Activated naive CD8-positive, alpha-beta T cell treated with anti-CD3 and anti-CD28 coated beads, Interleukin-2, amount 50 U/mL, for 24 hours (primary cell): ENCODE measurements around the gene CABP4.

ENCODE experiments used
- ATAC-seq: fragments of 150-1000 bp; cut with Tn5 transposase; one replicate; pipeline ENCODE4 v1.10.0; 2021
- DNase-seq: peaks from one replicate; pipeline ENCODE4 v3.0.0; 2021
- H3K27ac Mint-ChIP-seq: one replicate; pipeline ENCODE4 v1.8.0; 2021; ENCODE audit warnings: mild to moderate bottlenecking, mixed read lengths
- H3K27me3 Mint-ChIP-seq: one replicate; pipeline ENCODE4 v1.8.0; 2021; ENCODE audit warnings: mixed read lengths
- H3K36me3 Mint-ChIP-seq: one replicate; pipeline ENCODE4 v1.8.0; 2021; ENCODE audit warnings: low read depth, mixed read lengths
- H3K4me1 Mint-ChIP-seq: one replicate; pipeline ENCODE4 v1.8.0; 2021; ENCODE audit warnings: mixed read lengths
- H3K4me3 Mint-ChIP-seq: one replicate; pipeline ENCODE4 v1.8.0; 2021; ENCODE audit warnings: mild to moderate bottlenecking, moderate library complexity, mixed read lengths
- H3K9me3 Mint-ChIP-seq: one replicate; pipeline ENCODE4 v1.8.0; 2021; ENCODE audit warnings: mixed read lengths

CABP4 gene

GRCh38 chr11:67497656-67498291 is 42.6 kb downstream of the CABP4 start:
- Mint-ChIP-seq H3K36me3 (peaks cover 21% of the 10 kb centered on the region), H3K4me3 (no peak overlapping the region), H3K9me3 (no peaks in the 10 kb centered on the region), H3K27ac (no peak overlapping the region), H3K27me3 (no peaks in the 10 kb centered on the region), H3K4me1 (peaks cover 10% of the 10 kb centered on the region)
- ATAC-seq, result no peak
- DNase-seq, result no peak

- H3K27ac Mint-ChIP-seq, result no peak overlapping the region
- H3K9me3 Mint-ChIP-seq, result no peaks in the 10 kb centered on the region
- no peak overlapping the region for H3K4me3 Mint-ChIP-seq
- peaks cover 23% of the 10 kb centered on the region for H3K36me3 Mint-ChIP-seq
- peaks cover 16% of the 10 kb centered on the region for H3K4me1 Mint-ChIP-seq
- DNase-seq, result no peak
- ATAC-seq, result no peak
- H3K27me3 Mint-ChIP-seq, result no peaks in the 10 kb centered on the region
Observed at GRCh38 chr11:67498544-67498972, 43.4 kb downstream of the CABP4 start.

GRCh38 chr11:67499808-67500483 is 44.8 kb downstream of the CABP4 start:
- H3K36me3 Mint-ChIP-seq, result peaks cover 23% of the 10 kb centered on the region
- H3K9me3 Mint-ChIP-seq, result no peaks in the 10 kb centered on the region
- H3K27me3 Mint-ChIP-seq, result no peaks in the 10 kb centered on the region
- ATAC-seq (no peak), DNase-seq (no peak)
- H3K4me1 Mint-ChIP-seq, result peaks cover 18% of the 10 kb centered on the region
- H3K4me3 Mint-ChIP-seq, result no peak overlapping the region
- no peak overlapping the region for H3K27ac Mint-ChIP-seq

GRCh38 chr11:67500484-67500821 is 45.3 kb downstream of the CABP4 start:
- no peak for DNase-seq
- H3K36me3 Mint-ChIP-seq, result peaks cover 23% of the 10 kb centered on the region
- ATAC-seq, result no peak
- H3K27me3 Mint-ChIP-seq, result no peaks in the 10 kb centered on the region
- H3K4me3 Mint-ChIP-seq, result no peak overlapping the region
- H3K27ac Mint-ChIP-seq, result no peak overlapping the region
- peaks cover 19% of the 10 kb centered on the region for H3K4me1 Mint-ChIP-seq
- H3K9me3 Mint-ChIP-seq, result no peaks in the 10 kb centered on the region

GRCh38 chr11:67500831-67501715 is 45.9 kb downstream of the CABP4 start:
- H3K36me3 Mint-ChIP-seq, result peaks cover 19% of the 10 kb centered on the region
- no peak overlapping the region for H3K27ac Mint-ChIP-seq
- H3K4me1 Mint-ChIP-seq, result peaks cover 25% of the 10 kb centered on the region
- DNase-seq (no peak), ATAC-seq (no peak)
- H3K27me3 Mint-ChIP-seq, result no peaks in the 10 kb centered on the region
- no peaks in the 10 kb centered on the region for H3K9me3 Mint-ChIP-seq
- no peak overlapping the region for H3K4me3 Mint-ChIP-seq

- DNase-seq, result no peak
- H3K27me3 Mint-ChIP-seq, result no peaks in the 10 kb centered on the region
- H3K4me1 Mint-ChIP-seq, result peaks cover 33% of the 10 kb centered on the region
- no peak overlapping the region for H3K27ac Mint-ChIP-seq
- peaks cover 22% of the 10 kb centered on the region for H3K36me3 Mint-ChIP-seq
- H3K4me3 Mint-ChIP-seq, result no peak overlapping the region
- ATAC-seq, result no peak
- H3K9me3 Mint-ChIP-seq, result no peaks in the 10 kb centered on the region
Observed at GRCh38 chr11:67501854-67502253, 46.7 kb downstream of the CABP4 start.

GRCh38 chr11:67502328-67502979 is 47.3 kb downstream of the CABP4 start:
- peaks cover 38% of the 10 kb centered on the region for H3K4me1 Mint-ChIP-seq
- no peaks in the 10 kb centered on the region for H3K27me3 Mint-ChIP-seq
- ATAC-seq, result no peak
- H3K9me3 Mint-ChIP-seq, result no peaks in the 10 kb centered on the region
- H3K36me3 Mint-ChIP-seq, result peaks cover 25% of the 10 kb centered on the region
- peak overlapping the region; percentile 68 for H3K4me3 Mint-ChIP-seq
- H3K27ac Mint-ChIP-seq, result peak overlapping the region; percentile 67
- DNase-seq, result no peak

GRCh38 chr11:67503119-67504004 is 48.2 kb downstream of the CABP4 start:
- no peaks in the 10 kb centered on the region for H3K27me3 Mint-ChIP-seq
- ATAC-seq (no peak), DNase-seq (no peak)
- peak overlapping the region; percentile 67 for H3K27ac Mint-ChIP-seq
- peak overlapping the region; percentile 68 for H3K4me3 Mint-ChIP-seq
- H3K9me3 Mint-ChIP-seq, result no peaks in the 10 kb centered on the region
- H3K4me1 Mint-ChIP-seq, result peaks cover 40% of the 10 kb centered on the region
- peaks cover 25% of the 10 kb centered on the region for H3K36me3 Mint-ChIP-seq

GRCh38 chr11:67504005-67504949 is 49.1 kb downstream of the CABP4 start:
- peaks cover 48% of the 10 kb centered on the region for H3K4me1 Mint-ChIP-seq
- peak overlapping the region; percentile 91 for H3K4me3 Mint-ChIP-seq
- H3K36me3 Mint-ChIP-seq, result peaks cover 25% of the 10 kb centered on the region
- H3K27me3 Mint-ChIP-seq, result peaks cover 2% of the 10 kb centered on the region
- ATAC-seq, result no peak
- peak overlapping the region; percentile 81 for H3K27ac Mint-ChIP-seq
- DNase-seq, result peak; percentile 55
- H3K9me3 Mint-ChIP-seq, result no peaks in the 10 kb centered on the region

GRCh38 chr11:67504950-67505581 is 49.9 kb downstream of the CABP4 start, which contains the start of gene PITPNM1:
PITPNM1 (minus strand) TSS chr11:67505363; CDS start chr11:67504180, 1,183 bp downstream.
- Mint-ChIP-seq H3K36me3 (peaks cover 22% of the 10 kb centered on the region), H3K9me3 (no peaks in the 10 kb centered on the region), H3K4me3 (peak within 1 kb of the TSS; percentile 91), H3K4me1 (peaks cover 48% of the 10 kb centered on the region), H3K27ac (peak within 1 kb of the TSS; percentile 94), H3K27me3 (peaks cover 2% of the 10 kb centered on the region)
- DNase-seq (peak; percentile 89), ATAC-seq (peak; percentile 9)

- DNase-seq (peak; percentile 95), ATAC-seq (peak; percentile 76)
- Mint-ChIP-seq H3K36me3 (peaks cover 18% of the 10 kb centered on the region), H3K4me1 (peaks cover 45% of the 10 kb centered on the region), H3K27ac (peak overlapping the region; percentile 94), H3K27me3 (peaks cover 2% of the 10 kb centered on the region), H3K9me3 (no peaks in the 10 kb centered on the region), H3K4me3 (peak overlapping the region; percentile 91)
Observed at GRCh38 chr11:67505605-67506396, 50.6 kb downstream of the CABP4 start.
